ENCODE data around the gene BMX. TPM values are rescaled to one million over a fixed set of nuclear protein-coding genes. Genes with fewer than 3 reads are reported as not detected.

Gene BMX
- not detected in 2 replicates for total RNA-seq (2014; rRNA removed; shearing (Covaris generic); ENCODE audit: low replicate concordance)

DNA sequence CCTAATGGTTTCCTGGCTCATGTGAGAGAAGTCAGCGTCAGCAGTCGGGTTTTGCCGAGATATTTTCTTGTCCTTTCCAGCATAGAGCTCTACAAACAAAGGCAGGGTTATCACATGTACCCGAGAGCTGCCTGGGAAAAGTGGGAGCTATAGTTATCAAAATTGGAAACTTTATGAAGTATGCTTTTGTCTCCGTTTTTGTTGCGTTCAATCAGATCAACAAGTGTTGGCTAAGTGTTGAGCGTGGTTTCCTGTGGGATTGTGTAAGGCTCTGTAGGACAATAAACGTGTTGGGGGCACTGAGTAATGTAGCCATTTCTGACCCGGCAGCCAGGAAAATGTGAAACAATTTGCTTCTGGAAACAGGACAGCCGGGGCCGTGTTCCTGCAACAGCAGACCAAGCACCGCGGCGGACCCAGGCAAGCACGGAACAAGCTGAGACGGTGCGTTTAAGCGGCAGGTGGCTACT, at the start of gene BMX:
Gene BMX (plus strand): TSS at position 311 of the 470 bp plus-strand sequence. CDS start 7,547 bp downstream, outside the sequence.
- no peak for DNase-seq
- no peaks in the 10 kb centered on the region for H3K36me3 ChIP-seq
- H3K27me3 ChIP-seq = no peaks in the 10 kb centered on the region

GRCh38 chrX:15451913-15452312, 48.7 kb upstream of the BMX start:
- Histone ChIP-seq H3K27me3 (no peaks in the 10 kb centered on the region), H3K4me3 (no peak overlapping the region), H3K36me3 (no peaks in the 10 kb centered on the region), H3K9me3 (no peaks in the 10 kb centered on the region)
- DNase-seq = peak; percentile 29

More for the DNA sequence above, at the start of gene BMX:
- Histone ChIP-seq H3K4me3 (no peak within 1 kb of the TSS), H3K9me3 (no peaks in the 10 kb centered on the region)

DNA sequence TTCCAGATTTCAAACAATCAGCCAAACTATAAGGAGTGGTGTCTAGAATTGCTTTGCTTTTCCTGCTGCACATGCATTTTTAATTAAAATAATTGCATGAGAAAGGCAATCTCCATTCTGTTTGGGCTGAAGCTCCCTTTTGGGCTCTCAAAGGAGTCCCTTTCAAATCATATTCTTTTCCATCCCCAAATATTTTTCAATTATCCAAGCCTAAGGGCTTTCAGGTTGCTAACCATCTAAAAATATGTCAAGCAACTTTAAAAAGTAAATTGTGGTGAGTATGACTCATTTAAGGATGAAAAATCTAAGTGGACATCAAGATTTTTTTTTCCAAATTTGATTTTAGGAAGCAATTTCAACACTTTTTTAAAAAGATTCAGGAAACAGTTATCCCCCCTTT, 35.9 kb upstream of the BMX start:
- Histone ChIP-seq H3K4me3 (no peak overlapping the region), H3K9me3 (no peaks in the 10 kb centered on the region), H3K36me3 (no peaks in the 10 kb centered on the region), H3K27me3 (no peaks in the 10 kb centered on the region)
- DNase-seq = no peak

- no peak overlapping the region for H3K4me3 ChIP-seq
- H3K9me3 ChIP-seq = no peaks in the 10 kb centered on the region
- no peak for DNase-seq
- H3K36me3 ChIP-seq = no peaks in the 10 kb centered on the region
- no peaks in the 10 kb centered on the region for H3K27me3 ChIP-seq
These were observed 35.3 kb upstream of the BMX start for GRCh38 chrX:15465347-15465746.

DNA sequence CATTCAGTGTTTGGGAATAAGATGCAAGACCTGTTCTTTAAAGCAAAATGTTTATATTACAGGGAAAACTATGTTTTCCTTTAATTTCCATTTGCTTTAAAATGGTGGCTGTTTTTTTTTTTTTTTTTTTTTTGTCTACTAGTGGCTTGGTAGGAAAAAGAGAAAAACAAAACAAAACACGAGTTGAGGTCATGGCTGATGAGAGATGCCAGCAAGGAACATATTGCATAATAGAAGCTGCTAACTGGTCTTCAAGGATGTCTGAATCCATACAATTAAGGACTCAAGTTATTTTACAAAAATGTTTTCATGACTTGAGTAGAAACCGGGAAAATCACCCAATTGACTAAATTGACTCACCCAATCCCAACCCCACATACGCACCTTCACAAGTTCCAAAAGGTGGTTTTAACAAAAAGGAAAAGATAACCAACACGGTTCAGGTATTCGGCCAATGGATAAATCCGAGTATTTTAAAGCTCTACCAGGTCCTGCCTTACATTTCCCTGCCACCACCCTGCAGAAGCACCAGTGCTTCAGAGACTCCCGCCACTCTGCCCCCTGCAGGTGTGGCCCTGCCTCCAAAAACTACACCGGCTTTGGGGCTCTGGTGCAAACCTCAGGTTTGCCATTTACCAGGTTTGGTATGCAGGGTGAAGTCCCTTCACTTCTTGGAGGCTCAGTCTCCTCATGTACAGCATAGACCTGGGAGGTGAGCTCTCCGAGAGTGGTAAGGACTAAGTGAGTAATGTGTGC, 34.5 kb upstream of the BMX start:
- no peaks in the 10 kb centered on the region for H3K9me3 ChIP-seq
- H3K27me3 ChIP-seq = no peaks in the 10 kb centered on the region
- H3K36me3 ChIP-seq = no peaks in the 10 kb centered on the region
- DNase-seq = no peak
- H3K4me3 ChIP-seq = no peak overlapping the region

- peak; percentile 59 for DNase-seq
- no peaks in the 10 kb centered on the region for H3K9me3 ChIP-seq
- no peak overlapping the region for H3K4me3 ChIP-seq
- H3K36me3 ChIP-seq = no peaks in the 10 kb centered on the region
- no peaks in the 10 kb centered on the region for H3K27me3 ChIP-seq
These were observed 32.6 kb upstream of the BMX start for GRCh38 chrX:15468036-15468435.

GRCh38 chrX:15469613-15470012, 31.0 kb upstream of the BMX start:
- no peak for DNase-seq
- H3K27me3 ChIP-seq = no peaks in the 10 kb centered on the region
- no peaks in the 10 kb centered on the region for H3K9me3 ChIP-seq
- no peaks in the 10 kb centered on the region for H3K36me3 ChIP-seq
- no peak overlapping the region for H3K4me3 ChIP-seq

DNA sequence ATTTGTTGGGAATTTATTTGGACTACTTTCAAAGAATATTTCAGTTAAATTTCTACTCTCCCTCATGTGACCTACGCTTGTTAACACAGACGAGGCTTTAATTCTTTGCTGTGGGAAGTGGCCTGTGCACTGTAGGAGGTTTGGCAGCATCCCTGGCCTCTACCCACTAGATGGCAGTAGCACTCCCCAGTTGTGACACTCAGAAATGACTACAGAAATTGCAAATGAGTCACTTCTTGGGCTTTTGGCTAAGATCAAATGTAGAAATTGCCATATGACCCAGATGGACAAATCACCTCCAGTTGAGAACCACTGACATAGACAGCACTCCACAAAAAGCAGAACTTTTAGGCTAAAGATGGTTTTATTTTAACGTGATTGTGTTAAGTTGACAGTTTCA, 29.6 kb upstream of the BMX start:
- Histone ChIP-seq H3K9me3 (no peaks in the 10 kb centered on the region), H3K27me3 (no peaks in the 10 kb centered on the region), H3K36me3 (no peaks in the 10 kb centered on the region), H3K4me3 (no peak overlapping the region)
- DNase-seq = peak; percentile 35

- no peak for DNase-seq
- H3K4me3 ChIP-seq = no peak overlapping the region
These were observed 28.1 kb upstream of the BMX start for GRCh38 chrX:15472531-15472930.

GRCh38 chrX:15474028-15474427, 26.6 kb upstream of the BMX start:
- H3K4me3 ChIP-seq = no peak overlapping the region
- no peaks in the 10 kb centered on the region for H3K27me3 ChIP-seq
- H3K9me3 ChIP-seq = no peaks in the 10 kb centered on the region
- H3K36me3 ChIP-seq = no peaks in the 10 kb centered on the region
- no peak for DNase-seq

More at GRCh38 chrX:15472531-15472930, 28.1 kb upstream of the BMX start:
- Histone ChIP-seq H3K27me3 (no peaks in the 10 kb centered on the region), H3K9me3 (no peaks in the 10 kb centered on the region), H3K36me3 (no peaks in the 10 kb centered on the region)

DNA sequence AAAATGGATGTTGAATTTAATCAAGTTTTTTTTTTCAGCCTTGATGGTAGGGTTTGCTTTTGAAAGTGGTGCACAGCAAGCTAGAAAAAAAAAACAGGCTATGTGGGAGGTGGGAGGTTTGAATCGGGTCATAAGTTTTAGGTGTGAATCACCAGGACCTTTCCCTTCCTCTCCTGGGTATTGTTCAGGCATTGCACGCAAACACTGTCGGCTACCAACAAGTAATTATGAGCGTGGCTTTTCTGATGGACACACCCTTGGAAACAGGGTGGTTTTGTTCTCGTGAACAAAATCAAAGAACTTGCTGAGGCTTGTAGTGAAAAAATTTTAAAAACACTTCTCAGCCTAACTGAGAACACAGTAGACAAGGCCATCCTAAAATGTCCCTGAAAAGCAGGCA, 25.6 kb upstream of the BMX start:
- H3K27me3 ChIP-seq = no peaks in the 10 kb centered on the region
- DNase-seq = no peak
- no peaks in the 10 kb centered on the region for H3K36me3 ChIP-seq

DNA sequence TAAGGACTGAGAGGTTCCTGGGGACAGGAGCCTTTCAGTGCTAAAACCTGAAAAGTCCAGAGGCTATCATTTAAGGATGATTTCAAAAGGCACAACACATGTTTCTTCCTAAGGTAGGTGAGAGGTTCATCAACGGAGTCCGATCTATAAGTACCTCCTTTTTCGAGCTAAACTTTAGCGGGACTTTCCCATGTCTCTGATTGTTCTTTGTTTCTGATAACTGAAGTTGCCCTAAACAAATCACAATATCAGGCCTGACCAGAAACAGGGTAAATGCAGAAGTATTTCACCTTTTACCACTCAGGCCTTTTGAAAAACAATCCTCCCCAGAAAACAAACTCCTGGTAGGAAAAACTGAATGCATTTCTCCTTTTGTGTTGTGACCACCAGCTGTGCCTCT, 25.1 kb upstream of the BMX start:
- no peaks in the 10 kb centered on the region for H3K36me3 ChIP-seq
- H3K9me3 ChIP-seq = no peaks in the 10 kb centered on the region
- H3K27me3 ChIP-seq = no peaks in the 10 kb centered on the region
- no peak for DNase-seq
- H3K4me3 ChIP-seq = no peak overlapping the region

More for the DNA sequence above, 25.6 kb upstream of the BMX start:
- Histone ChIP-seq H3K4me3 (no peak overlapping the region), H3K9me3 (no peaks in the 10 kb centered on the region)

- Histone ChIP-seq H3K36me3 (no peaks in the 10 kb centered on the region), H3K9me3 (no peaks in the 10 kb centered on the region), H3K27me3 (no peaks in the 10 kb centered on the region), H3K4me3 (no peak overlapping the region)
- no peak for DNase-seq
These were observed 16.7 kb upstream of the BMX start for GRCh38 chrX:15483891-15484290.

GRCh38 chrX:15492469-15492868, 8.1 kb upstream of the BMX start:
- Histone ChIP-seq H3K27me3 (no peaks in the 10 kb centered on the region), H3K4me3 (peak overlapping the region; percentile 62), H3K9me3 (no peaks in the 10 kb centered on the region), H3K36me3 (no peaks in the 10 kb centered on the region)
- DNase-seq = no peak

- DNase-seq = peak; percentile 90
- no peaks in the 10 kb centered on the region for H3K36me3 ChIP-seq
- H3K27me3 ChIP-seq = no peaks in the 10 kb centered on the region
- no peaks in the 10 kb centered on the region for H3K9me3 ChIP-seq
- peak within 1 kb of the TSS; percentile 62 for H3K4me3 ChIP-seq
These were observed 7.3 kb upstream of the BMX start, which contains the start of gene PIR for GRCh38 chrX:15493118-15493962. Gene PIR, minus strand, starts transcription at chrX:15493333. Its CDS starts 2,076 bp downstream, at chrX:15491257.

GRCh38 chrX:15495801-15496200, 4.8 kb upstream of the BMX start:
- H3K36me3 ChIP-seq = no peaks in the 10 kb centered on the region
- no peaks in the 10 kb centered on the region for H3K9me3 ChIP-seq
- H3K27me3 ChIP-seq = no peaks in the 10 kb centered on the region
- no peak overlapping the region for H3K4me3 ChIP-seq
- no peak for DNase-seq

DNA sequence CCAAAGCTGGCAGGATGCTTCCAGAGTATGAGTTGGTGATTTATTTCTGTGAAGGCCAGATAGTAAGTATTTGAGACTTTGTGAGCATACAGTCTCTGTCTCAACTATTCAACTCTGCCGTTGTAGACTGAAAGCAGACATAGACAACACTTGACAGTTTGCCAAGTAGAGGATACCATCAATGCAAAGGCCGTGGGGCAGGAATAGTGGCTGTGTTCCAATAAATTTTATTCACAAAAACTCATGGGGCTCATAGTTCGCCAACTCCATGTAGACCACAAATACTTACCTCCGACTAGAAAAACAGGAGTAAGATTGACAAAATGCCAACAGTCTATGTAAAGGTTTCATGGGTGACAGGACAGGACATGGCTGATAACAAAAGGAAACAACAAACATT, 3.8 kb upstream of the BMX start:
- Histone ChIP-seq H3K27me3 (no peaks in the 10 kb centered on the region), H3K36me3 (no peaks in the 10 kb centered on the region), H3K4me3 (no peak overlapping the region), H3K9me3 (no peaks in the 10 kb centered on the region)
- no peak for DNase-seq
